ENCODE measurements around the gene GGT7.
"Not testable (repeated sequence)": the region's sequence is repeated elsewhere in the genome, so short reads cannot be mapped to it uniquely, and the experiment has no call there.

GGT7 gene

GRCh38 chr20:34824452-34824805, 48.2 kb downstream of the GGT7 start:
- Histone ChIP-seq H3K4me3 (ENCODE audit: low read depth in 1 of 5, low read length in 5 of 5) (peak overlapping the region; percentile 98 to 100 (median 99)), H3K36me3 (ENCODE audit: control insufficient read depth in 5 of 5, insufficient read depth in 5 of 5, low read length in 5 of 5) (no peaks in the 10 kb centered on the region), H3K27ac (ENCODE audit: low read depth, low read length) (peak overlapping the region; percentile 88), H3K9me3 (ENCODE audit: control insufficient read depth in 5 of 5, low read length in 5 of 5) (no peaks in the 10 kb centered on the region), H3K9ac (ENCODE audit: low read length in 5 of 5) (peak overlapping the region; percentile 69 to 99 (median 97)), H3K4me1 (ENCODE audit: control insufficient read depth in 5 of 5, insufficient read depth in 5 of 5, low read length in 5 of 5) (peaks cover 0 to 36% (median 29%) of the 10 kb centered on the region in 5 donors), H3K27me3 (ENCODE audit: control insufficient read depth in 5 of 5, insufficient read depth in 4 of 5, low read length in 5 of 5) (no peaks in the 10 kb centered on the region)

GRCh38 chr20:34824026-34824425, 48.6 kb downstream of the GGT7 start:
- peak overlapping the region in 4 of 5 donors; percentile 69 to 99 (median 98) for H3K9ac ChIP-seq (ENCODE audit: low read length in 5 of 5)
- H3K27ac ChIP-seq (ENCODE audit: low read depth, low read length): no peak overlapping the region
- H3K9me3 ChIP-seq (ENCODE audit: control insufficient read depth in 5 of 5, low read length in 5 of 5): no peaks in the 10 kb centered on the region
- peak overlapping the region; percentile 98 to 100 (median 99) for H3K4me3 ChIP-seq (ENCODE audit: low read depth in 1 of 5, low read length in 5 of 5)
- H3K27me3 ChIP-seq (ENCODE audit: control insufficient read depth in 5 of 5, insufficient read depth in 4 of 5, low read length in 5 of 5): no peaks in the 10 kb centered on the region
- H3K36me3 ChIP-seq (ENCODE audit: control insufficient read depth in 5 of 5, insufficient read depth in 5 of 5, low read length in 5 of 5): no peaks in the 10 kb centered on the region
- peaks cover 0 to 36% (median 29%) of the 10 kb centered on the region in 5 donors for H3K4me1 ChIP-seq (ENCODE audit: control insufficient read depth in 5 of 5, insufficient read depth in 5 of 5, low read length in 5 of 5)

- H3K36me3 ChIP-seq (ENCODE audit: control insufficient read depth in 5 of 5, insufficient read depth in 5 of 5, low read length in 5 of 5): no peaks in the 10 kb centered on the region
- H3K27me3 ChIP-seq (ENCODE audit: control insufficient read depth in 5 of 5, insufficient read depth in 4 of 5, low read length in 5 of 5): no peaks in the 10 kb centered on the region
- no peaks in the 10 kb centered on the region for H3K9me3 ChIP-seq (ENCODE audit: control insufficient read depth in 5 of 5, low read length in 5 of 5)
- H3K9ac ChIP-seq (ENCODE audit: low read length in 5 of 5): peak overlapping the region in 2 of 5 donors; percentile 20 to 35
- no peak overlapping the region for H3K4me3 ChIP-seq (ENCODE audit: low read depth in 1 of 5, low read length in 5 of 5)
- peaks cover 0 to 40% (median 30%) of the 10 kb centered on the region in 5 donors for H3K4me1 ChIP-seq (ENCODE audit: control insufficient read depth in 5 of 5, insufficient read depth in 5 of 5, low read length in 5 of 5)
- no peak overlapping the region for H3K27ac ChIP-seq (ENCODE audit: low read depth, low read length)
Observed at GRCh38 chr20:34820805-34821578, 51.7 kb downstream of the GGT7 start.

- no peaks in the 10 kb centered on the region for H3K36me3 ChIP-seq (ENCODE audit: control insufficient read depth in 5 of 5, insufficient read depth in 5 of 5, low read length in 5 of 5)
- H3K4me3 ChIP-seq (ENCODE audit: low read depth in 1 of 5, low read length in 5 of 5): no peak overlapping the region
- no peak overlapping the region for H3K9ac ChIP-seq (ENCODE audit: low read length in 5 of 5)
- no peaks in the 10 kb centered on the region for H3K27me3 ChIP-seq (ENCODE audit: control insufficient read depth in 5 of 5, insufficient read depth in 4 of 5, low read length in 5 of 5)
- H3K4me1 ChIP-seq (ENCODE audit: control insufficient read depth in 5 of 5, insufficient read depth in 5 of 5, low read length in 5 of 5): peaks cover 0 to 21% (median 12%) of the 10 kb centered on the region in 5 donors
- no peaks in the 10 kb centered on the region for H3K9me3 ChIP-seq (ENCODE audit: control insufficient read depth in 5 of 5, low read length in 5 of 5)
- H3K27ac ChIP-seq (ENCODE audit: low read depth, low read length): no peak overlapping the region
Observed at GRCh38 chr20:34817801-34818200, 54.9 kb downstream of the GGT7 start.

GRCh38 chr20:34817072-34817471, 55.6 kb downstream of the GGT7 start:
- peaks cover 0 to 17% (median 10%) of the 10 kb centered on the region in 5 donors for H3K4me1 ChIP-seq (ENCODE audit: control insufficient read depth in 5 of 5, insufficient read depth in 5 of 5, low read length in 5 of 5)
- no peak overlapping the region for H3K27ac ChIP-seq (ENCODE audit: low read depth, low read length)
- H3K36me3 ChIP-seq (ENCODE audit: control insufficient read depth in 5 of 5, insufficient read depth in 5 of 5, low read length in 5 of 5): no peaks in the 10 kb centered on the region
- no peak overlapping the region for H3K9ac ChIP-seq (ENCODE audit: low read length in 5 of 5)
- H3K4me3 ChIP-seq (ENCODE audit: low read depth in 1 of 5, low read length in 5 of 5): no peak overlapping the region
- no peaks in the 10 kb centered on the region for H3K27me3 ChIP-seq (ENCODE audit: control insufficient read depth in 5 of 5, insufficient read depth in 4 of 5, low read length in 5 of 5)
- H3K9me3 ChIP-seq (ENCODE audit: control insufficient read depth in 5 of 5, low read length in 5 of 5): no peaks in the 10 kb centered on the region

- Histone ChIP-seq H3K27ac (ENCODE audit: low read depth, low read length) (no peak overlapping the region), H3K9ac (ENCODE audit: low read length in 5 of 5) (no peak overlapping the region), H3K9me3 (ENCODE audit: control insufficient read depth in 5 of 5, low read length in 5 of 5) (no peaks in the 10 kb centered on the region), H3K27me3 (ENCODE audit: control insufficient read depth in 5 of 5, insufficient read depth in 4 of 5, low read length in 5 of 5) (no peaks in the 10 kb centered on the region), H3K4me1 (ENCODE audit: control insufficient read depth in 5 of 5, insufficient read depth in 5 of 5, low read length in 5 of 5) (peaks cover 0 to 8% (median 4%) of the 10 kb centered on the region in 5 donors), H3K36me3 (ENCODE audit: control insufficient read depth in 5 of 5, insufficient read depth in 5 of 5, low read length in 5 of 5) (no peaks in the 10 kb centered on the region), H3K4me3 (ENCODE audit: low read depth in 1 of 5, low read length in 5 of 5) (no peak overlapping the region)
Observed at GRCh38 chr20:34815636-34816035, 57.0 kb downstream of the GGT7 start.

GRCh38 chr20:34808583-34808982, 64.1 kb downstream of the GGT7 start:
- no peaks in the 10 kb centered on the region for H3K36me3 ChIP-seq (ENCODE audit: control insufficient read depth in 5 of 5, insufficient read depth in 5 of 5, low read length in 5 of 5)
- H3K4me1 ChIP-seq (ENCODE audit: control insufficient read depth in 5 of 5, insufficient read depth in 5 of 5, low read length in 5 of 5): peaks cover 0 to 8% (median 0%) of the 10 kb centered on the region in 5 donors
- H3K4me3 ChIP-seq (ENCODE audit: low read depth in 1 of 5, low read length in 5 of 5): no peak overlapping the region
- H3K9ac ChIP-seq (ENCODE audit: low read length in 5 of 5): no peak overlapping the region
- no peaks in the 10 kb centered on the region for H3K27me3 ChIP-seq (ENCODE audit: control insufficient read depth in 5 of 5, insufficient read depth in 4 of 5, low read length in 5 of 5)
- H3K27ac ChIP-seq (ENCODE audit: low read depth, low read length): no peak overlapping the region
- no peaks in the 10 kb centered on the region for H3K9me3 ChIP-seq (ENCODE audit: control insufficient read depth in 5 of 5, low read length in 5 of 5)

GRCh38 chr20:34807944-34808465, 64.7 kb downstream of the GGT7 start:
- H3K27ac ChIP-seq (ENCODE audit: low read depth, low read length); H3K4me1 ChIP-seq (ENCODE audit: control insufficient read depth in 5 of 5, insufficient read depth in 5 of 5, low read length in 5 of 5); H3K9me3 ChIP-seq (ENCODE audit: control insufficient read depth in 5 of 5, low read length in 5 of 5); H3K36me3 ChIP-seq (ENCODE audit: control insufficient read depth in 5 of 5, insufficient read depth in 5 of 5, low read length in 5 of 5); H3K27me3 ChIP-seq (ENCODE audit: control insufficient read depth in 5 of 5, insufficient read depth in 4 of 5, low read length in 5 of 5); H3K9ac ChIP-seq (ENCODE audit: low read length in 5 of 5); H3K4me3 ChIP-seq (ENCODE audit: low read depth in 1 of 5, low read length in 5 of 5): not testable (repeated sequence)

- no peak overlapping the region for H3K4me3 ChIP-seq (ENCODE audit: low read depth in 1 of 5, low read length in 5 of 5)
- H3K9me3 ChIP-seq (ENCODE audit: control insufficient read depth in 5 of 5, low read length in 5 of 5): no peaks in the 10 kb centered on the region
- H3K9ac ChIP-seq (ENCODE audit: low read length in 5 of 5): no peak overlapping the region
- peaks cover 0 to 4% (median 0%) of the 10 kb centered on the region in 5 donors for H3K4me1 ChIP-seq (ENCODE audit: control insufficient read depth in 5 of 5, insufficient read depth in 5 of 5, low read length in 5 of 5)
- no peak overlapping the region for H3K27ac ChIP-seq (ENCODE audit: low read depth, low read length)
- no peaks in the 10 kb centered on the region for H3K36me3 ChIP-seq (ENCODE audit: control insufficient read depth in 5 of 5, insufficient read depth in 5 of 5, low read length in 5 of 5)
- no peaks in the 10 kb centered on the region for H3K27me3 ChIP-seq (ENCODE audit: control insufficient read depth in 5 of 5, insufficient read depth in 4 of 5, low read length in 5 of 5)
Observed at GRCh38 chr20:34806255-34806654, 66.4 kb downstream of the GGT7 start.

- H3K4me3 ChIP-seq (ENCODE audit: low read depth in 1 of 5, low read length in 5 of 5): no peak overlapping the region
- H3K9ac ChIP-seq (ENCODE audit: low read length in 5 of 5): no peak overlapping the region
- no peak overlapping the region for H3K27ac ChIP-seq (ENCODE audit: low read depth, low read length)
- no peaks in the 10 kb centered on the region for H3K36me3 ChIP-seq (ENCODE audit: control insufficient read depth in 5 of 5, insufficient read depth in 5 of 5, low read length in 5 of 5)
- no peaks in the 10 kb centered on the region for H3K27me3 ChIP-seq (ENCODE audit: control insufficient read depth in 5 of 5, insufficient read depth in 4 of 5, low read length in 5 of 5)
- no peaks in the 10 kb centered on the region for H3K9me3 ChIP-seq (ENCODE audit: control insufficient read depth in 5 of 5, low read length in 5 of 5)
- H3K4me1 ChIP-seq (ENCODE audit: control insufficient read depth in 5 of 5, insufficient read depth in 5 of 5, low read length in 5 of 5): peaks cover 0 to 12% (median 3%) of the 10 kb centered on the region in 5 donors
Observed at GRCh38 chr20:34798871-34799270, 73.8 kb downstream of the GGT7 start.
